ENCODE data around the gene UBE2N.

- TF ChIP-seq CTCF (IDR thresholded peaks at IDR 0.05) (no peak), EZH2 (IDR thresholded peaks at IDR 0.05) (no peak)
These were observed 26.2 kb upstream of the UBE2N start for GRCh38 chr12:93468008-93468371.
